Activated gamma-delta T cell treated with Interleukin-2 at 50 U/mL for 16 hours (primary cell): Measurements from ENCODE around the gene FEZF1.

Experiments used
- DNase-seq: peaks from one replicate; pipeline ENCODE4 v3.0.0-alpha.2; 2020

FEZF1 gene

DNA sequence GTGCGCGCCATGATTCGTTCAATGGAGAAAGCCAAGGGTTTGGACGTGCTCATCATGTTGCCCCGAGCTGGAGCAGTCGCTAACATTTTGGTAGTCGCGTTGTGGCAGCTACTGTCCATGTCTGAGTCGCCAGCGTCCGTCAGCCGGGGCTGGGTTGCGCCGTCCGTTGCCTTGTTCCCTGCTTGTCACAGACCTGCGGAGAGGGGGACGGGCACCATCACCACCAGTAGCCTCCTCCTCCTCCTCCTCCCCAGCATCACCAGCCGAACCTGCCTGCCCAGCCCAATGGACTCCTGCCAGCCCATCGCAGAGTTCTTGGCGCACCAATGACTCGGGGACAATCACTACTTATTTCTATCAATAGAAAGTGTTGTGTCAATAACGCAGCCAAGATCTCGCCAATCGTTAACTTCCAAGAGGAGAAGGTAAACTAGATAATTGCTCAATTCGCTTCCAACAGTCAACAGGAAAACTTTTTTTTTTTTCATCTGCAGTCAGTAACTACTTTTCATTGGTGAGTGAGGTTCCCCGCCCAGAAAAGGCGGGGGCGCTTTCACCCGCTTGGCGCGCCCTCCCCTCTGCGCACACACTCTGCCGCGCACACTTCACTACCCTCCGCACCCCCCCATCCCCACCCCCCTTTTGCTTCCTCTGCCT is at the start of gene FEZF1:
FEZF1 (minus strand) TSS at position 432 of the 657 bp plus-strand sequence; CDS start at position 119, 313 bp downstream.
- no peak for DNase-seq

DNA sequence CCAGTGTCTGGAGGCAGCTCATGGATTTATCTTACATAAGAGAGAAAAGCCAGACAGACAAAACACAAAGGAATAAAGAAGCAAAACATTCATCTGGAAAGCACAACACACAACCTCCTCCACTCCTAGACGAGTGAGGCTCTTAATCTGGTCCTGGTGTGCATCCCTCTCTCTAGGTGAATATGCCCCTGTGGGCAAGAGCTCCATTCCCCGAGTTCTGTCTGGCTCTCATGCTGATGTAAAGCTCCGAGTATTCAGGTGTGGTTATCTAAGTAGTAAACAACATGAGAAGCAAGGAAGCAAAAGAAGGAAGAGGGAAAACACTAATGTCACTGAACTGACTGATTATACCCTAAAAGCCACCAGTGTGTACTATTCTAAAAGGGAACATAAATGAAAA is 47.9 kb upstream of the FEZF1 start:
- DNase-seq = no peak

DNA sequence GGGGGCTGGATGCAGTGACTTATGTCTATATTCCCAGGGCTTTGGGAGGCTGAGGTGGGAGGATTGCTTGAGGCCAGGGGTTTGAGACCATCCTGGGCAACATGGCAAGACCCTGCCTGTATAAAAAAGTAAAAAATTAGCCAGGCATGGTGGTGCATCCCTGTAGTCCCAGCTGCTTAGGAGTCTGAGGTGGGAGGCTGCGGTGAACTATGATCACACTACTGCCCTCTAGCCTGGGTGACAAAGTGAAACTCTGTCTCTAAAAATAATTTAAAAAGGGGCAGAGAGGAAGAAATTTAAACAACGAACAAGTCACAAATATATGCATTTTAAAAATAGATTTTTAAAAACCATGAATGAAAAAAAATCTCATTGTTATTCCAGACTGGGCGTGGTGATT is 46.2 kb upstream of the FEZF1 start:
- DNase-seq = no peak

DNA sequence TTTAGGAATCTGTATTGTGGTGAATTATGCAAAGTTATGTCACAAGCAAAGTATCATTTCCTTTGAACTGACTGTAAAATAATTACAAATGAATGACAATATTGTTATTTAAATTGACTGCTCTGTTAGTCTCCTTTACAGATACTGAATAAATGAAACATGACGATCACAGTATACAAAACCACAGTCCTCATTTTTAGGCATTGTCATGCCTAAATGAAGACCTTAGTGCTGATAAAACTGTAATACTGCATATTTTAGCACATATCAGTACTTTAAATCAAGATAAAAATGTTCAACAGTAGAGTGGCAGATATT is 39.7 kb upstream of the FEZF1 start:
- no peak for DNase-seq

DNA sequence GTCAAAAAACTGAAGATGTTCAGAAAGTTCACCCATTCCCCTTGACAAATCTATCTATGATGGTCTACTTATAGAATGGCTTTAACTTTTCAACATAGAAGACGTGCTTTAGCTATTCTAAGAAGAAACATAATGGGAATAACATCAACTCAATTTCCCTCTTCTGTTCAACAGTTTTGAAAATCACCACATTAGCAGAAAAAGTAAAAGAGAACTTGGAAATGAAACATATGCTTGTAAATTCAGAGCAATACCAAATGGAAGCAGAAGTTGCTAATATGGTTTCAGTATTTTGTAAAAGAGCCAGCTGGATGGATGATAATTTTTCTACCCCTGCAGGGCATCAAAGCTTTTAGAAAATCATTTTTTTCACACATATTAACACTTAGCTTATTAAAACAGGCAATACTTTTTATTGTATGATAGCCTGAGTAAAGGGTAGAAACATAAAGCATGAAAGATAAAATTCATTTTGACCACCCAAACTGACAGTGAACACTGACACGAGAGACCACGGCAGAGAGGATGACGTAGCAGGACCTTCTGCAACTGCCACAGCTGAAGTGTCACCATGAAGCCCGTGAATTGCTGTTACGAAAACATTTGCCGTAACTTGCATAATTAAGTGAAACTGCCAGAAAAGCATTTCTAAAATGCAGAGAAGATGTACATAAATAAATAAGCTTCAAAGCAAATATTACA is 39.2 kb upstream of the FEZF1 start:
- no peak for DNase-seq

DNA sequence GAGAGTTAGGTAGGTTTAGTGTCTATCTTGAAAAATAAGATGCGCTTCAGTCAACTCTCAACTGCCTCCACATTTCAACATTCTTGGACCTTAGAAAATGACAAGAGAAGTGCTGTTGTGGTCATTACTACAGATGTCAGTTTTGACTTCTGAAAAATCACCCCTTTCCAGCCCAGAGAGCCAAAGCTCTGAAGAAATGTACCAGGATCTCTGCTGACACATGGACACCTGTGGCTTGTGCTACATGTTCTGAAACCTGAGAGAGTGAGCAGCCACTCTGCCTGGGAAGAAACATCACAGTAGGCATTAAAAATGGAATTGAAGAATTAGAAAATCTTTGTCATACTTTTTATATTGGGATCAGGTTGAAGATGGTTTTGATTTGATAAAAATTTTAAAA is 35.9 kb upstream of the FEZF1 start:
- no peak for DNase-seq

DNA sequence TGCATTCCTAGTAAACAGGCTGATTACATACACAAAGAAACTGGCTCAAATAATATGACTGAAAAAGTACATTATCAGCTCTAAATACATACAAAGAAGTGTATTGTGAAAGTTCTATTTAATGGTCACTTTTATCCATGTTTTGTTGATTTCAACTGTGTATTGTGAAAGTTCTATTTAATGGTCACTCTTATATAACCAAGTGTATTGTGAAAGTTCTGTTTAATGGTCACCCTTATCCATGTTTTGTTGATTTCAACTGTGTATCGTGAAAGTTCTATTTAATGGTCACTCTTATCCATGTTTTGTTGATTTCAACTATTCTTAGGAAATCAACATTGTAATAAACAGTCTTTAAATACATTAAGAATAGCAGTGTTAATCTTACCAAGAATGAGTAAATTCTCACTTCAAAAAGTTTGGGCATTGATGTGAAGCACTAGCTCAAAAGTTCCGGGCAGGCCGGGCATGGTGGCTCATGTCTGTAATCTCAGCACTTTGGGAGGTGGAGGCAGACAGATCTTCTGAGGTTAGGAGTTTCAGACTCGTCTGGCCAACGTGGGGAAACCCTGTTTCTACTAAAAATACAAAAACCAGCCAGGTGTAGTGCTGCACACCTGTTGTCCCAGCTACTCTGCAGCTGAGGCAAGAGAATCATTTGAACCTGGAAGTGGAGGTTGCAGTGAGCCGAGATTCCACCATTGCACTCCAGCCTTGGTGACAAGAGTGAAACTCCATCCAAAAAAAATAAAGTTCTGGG is 34.8 kb upstream of the FEZF1 start:
- DNase-seq = no peak

DNA sequence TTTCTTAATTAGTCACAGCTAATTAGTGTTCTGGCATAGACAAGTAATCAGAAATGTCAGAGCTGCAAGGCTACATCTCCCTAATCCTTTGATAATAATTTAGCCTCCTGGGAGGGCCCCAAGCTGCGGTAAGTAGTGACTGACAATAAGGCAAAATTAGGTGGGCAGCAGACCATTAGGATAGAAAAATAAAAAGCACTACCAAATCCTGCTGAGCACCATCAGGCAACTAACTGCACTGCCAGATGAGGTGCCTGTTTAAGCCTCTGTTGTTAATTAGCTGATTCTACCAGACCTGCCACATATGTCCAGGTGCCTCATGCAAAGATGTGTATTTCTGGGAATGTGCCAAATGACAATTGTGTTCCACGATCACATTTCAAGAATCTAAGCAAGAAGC is 32.5 kb upstream of the FEZF1 start:
- DNase-seq = no peak

DNA sequence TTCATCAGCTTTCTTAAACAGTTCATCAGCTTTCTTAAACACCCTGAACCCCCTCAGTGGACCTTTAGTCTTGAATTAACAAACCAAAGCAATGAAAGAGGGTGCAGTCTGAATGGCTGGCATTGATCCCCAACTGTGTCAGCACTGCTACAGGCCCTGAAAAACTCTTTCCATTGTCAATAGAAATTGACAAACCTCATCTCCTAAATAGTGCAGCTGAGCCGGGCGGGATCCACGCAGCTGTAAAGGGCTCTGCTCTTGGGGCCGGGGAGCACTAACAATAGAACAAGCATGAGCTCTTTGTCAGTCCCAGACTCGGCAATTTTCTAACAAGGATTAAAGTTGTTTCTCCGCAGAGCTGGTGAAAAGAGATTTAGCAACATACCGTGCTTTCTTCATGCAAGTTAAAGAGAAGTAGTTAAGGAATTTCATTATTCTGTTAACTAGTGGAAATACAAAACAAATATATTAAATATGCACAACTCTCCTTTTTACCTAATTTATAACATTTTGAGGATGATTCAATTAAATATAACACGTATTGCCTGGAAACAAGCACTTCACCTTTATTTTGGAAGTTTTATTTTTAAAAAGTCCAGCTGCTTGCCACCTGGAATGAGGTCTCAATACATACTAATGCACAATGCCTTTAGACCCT is 24.7 kb upstream of the FEZF1 start:
- no peak for DNase-seq

DNA sequence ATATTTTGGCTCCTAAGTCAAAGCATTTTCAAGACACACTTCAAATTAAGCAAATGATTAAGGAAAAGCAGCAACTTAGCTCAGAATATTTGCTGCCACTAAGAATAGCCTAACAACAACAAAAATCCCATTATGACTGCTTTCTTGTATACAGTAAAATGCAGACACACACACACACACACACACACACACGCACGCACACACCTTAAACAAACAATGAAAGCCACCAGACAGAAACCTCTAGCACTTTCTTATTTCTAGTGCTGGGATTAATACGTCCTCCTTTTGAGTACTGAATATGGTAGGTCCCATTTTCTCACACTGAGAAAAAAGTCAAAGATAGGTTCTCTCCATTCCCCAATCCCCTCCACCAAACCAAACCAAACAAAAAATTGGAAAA is 23.4 kb upstream of the FEZF1 start:
- no peak for DNase-seq

DNA sequence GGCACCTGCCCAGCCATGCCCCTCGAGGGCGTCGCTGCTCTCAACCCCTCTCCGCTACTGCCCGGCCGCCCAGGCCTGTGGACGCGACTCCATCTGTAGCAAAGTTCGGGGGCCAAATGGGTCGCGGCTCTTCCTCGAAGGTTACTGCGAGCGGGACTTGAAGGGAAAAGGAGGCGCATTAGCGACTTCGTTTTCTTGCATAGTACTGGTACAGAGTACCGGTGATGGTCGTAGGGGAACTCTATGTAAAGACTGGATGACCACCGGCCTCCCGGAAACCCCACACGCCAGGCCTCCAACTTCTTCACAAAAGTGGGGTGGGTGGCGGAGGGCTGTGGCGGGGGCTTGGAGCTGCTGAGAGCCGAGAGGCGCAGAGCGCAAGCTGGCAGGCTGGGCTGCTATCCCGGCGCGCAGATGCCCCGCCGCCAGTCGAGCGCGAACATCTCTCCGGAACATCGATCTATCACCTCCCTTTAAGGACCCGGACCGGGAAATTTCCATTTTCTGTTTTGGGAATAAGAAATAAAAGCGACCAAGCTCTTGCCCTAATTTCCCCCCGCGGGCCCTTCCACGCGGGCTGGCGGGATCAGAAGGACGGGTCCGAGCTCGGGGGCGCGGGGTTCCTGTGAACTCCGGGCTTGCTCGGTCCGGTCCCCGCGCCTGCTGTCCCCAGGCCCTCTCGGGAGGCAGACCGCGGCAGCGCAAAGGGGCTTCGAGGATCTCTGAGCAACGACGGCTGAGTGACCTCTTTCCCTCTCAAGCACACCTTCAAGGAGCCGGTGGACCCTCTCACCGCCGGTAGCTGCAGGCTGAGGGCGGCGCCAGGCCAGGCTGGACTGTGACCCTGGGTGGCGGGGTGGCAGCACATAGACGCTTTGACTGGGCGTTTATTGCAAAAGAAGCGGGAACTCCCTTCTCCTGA is 12.2 kb upstream of the FEZF1 start:
- DNase-seq = no peak

DNA sequence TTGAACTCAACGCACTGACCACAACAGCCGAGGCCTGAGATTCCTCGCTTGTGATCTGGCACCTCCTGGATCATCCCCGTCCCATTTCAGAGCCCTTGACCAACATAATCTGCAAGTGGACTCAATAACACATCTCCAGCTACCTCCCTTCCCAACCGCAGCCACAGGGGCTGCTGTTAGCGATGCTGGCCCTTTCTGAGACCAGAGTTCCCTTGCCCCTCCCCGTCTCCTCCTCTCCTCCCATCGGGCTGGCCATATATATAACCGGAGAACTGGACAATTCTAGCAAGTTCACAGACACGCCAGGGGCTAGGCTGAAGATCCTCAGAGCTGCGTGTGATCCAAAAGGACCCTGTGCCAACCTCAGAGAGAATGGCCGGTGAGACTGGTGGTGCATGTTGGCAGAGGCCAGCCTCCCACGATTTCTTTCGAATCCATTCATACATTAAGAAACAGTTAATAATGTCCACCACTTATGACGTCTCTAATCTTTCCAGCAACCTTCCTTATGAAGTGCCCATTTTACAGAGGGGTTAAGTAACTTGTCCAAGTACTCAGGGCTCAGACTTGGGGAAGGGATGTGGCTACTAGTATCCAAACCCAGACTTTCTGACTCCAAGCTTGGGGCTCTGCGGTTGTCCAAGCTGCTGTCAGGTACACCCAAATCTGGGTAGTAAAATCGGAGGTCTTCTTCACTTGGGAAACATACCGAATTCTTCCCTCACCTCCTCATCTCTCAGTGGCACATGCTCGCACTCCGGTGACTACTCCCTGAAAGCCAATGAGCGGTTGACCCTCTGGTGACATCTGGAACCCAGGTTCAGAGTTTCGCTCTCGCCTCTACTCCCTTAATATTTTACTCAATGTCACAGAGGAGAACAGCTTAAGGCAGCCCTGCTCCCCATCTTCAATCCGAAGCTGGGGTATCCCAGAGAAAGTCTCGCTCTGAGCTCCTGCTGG is 11.2 kb upstream of the FEZF1 start:
- DNase-seq = no peak

DNA sequence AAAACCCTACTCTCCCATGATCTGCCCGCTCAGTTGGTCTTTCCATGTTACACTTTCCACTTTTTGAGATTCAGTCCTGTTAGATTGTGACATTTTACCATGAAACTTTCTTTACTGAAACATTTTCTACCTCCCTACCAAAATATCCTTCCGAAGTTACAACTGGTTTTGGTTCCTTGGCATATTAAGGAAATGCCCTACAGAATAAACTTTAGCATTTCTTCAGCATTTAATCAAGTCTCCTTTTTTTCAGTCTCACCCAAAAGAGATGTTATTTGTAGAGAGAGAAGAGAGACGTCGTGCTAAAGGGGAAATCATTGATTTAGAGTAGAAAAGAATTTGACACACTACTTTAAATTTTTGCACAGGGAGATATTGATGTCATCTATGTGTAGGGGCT is 9.7 kb upstream of the FEZF1 start:
- no peak for DNase-seq

DNA sequence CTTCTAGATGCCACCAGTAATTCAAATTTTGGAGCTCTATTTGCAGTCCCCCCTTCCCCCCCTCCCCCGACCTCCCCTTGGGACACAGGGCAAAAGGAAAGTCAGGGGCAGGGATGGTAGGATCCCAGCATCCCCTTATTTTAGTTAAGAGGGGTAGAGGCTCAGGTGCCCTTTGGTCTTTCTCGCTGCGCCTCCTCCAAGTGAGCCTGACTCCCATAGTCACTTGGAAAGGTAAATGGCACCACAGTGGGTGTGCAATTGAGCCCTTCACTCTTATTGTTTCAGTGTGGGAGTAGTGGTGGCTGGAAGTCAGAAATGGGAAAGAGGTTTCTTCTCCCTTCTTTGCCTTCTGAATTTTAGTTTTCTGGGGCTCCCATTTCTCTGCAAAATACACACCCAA is 8.2 kb upstream of the FEZF1 start:
- no peak for DNase-seq

DNA sequence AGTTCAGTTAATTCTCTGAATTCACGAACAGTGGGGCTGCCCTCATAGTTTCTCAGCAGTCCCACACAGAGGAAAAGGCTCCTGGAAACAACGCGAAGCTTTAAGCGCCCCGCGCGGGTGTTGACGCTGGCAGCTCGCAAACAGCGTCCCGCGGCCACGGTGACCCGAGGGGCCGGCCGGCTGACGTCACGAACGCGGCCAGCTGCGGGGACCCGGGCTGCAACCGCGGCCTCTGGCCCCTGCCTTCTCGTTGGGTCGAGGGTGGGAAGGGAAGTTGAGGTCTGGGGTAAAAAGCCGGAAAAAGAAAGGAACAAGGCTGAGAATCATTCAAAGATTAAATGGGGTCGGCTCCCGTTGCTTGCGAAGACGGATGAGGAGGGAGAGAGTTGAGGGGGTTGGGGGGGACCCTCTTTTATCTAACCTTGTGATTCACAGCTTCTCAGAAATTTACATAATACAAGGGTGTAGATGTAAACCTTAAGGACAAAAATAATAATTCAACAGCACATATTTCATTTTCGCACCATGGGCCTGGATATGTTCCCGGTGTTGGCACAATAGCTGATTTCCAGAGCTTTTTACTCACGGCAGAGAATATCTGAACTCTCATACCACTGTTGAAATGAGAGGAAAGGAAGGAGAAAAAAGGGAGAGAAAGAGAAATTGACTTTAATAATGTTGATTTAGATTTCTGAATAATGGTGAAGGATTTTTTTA is 7.3 kb upstream of the FEZF1 start:
- DNase-seq = no peak

DNA sequence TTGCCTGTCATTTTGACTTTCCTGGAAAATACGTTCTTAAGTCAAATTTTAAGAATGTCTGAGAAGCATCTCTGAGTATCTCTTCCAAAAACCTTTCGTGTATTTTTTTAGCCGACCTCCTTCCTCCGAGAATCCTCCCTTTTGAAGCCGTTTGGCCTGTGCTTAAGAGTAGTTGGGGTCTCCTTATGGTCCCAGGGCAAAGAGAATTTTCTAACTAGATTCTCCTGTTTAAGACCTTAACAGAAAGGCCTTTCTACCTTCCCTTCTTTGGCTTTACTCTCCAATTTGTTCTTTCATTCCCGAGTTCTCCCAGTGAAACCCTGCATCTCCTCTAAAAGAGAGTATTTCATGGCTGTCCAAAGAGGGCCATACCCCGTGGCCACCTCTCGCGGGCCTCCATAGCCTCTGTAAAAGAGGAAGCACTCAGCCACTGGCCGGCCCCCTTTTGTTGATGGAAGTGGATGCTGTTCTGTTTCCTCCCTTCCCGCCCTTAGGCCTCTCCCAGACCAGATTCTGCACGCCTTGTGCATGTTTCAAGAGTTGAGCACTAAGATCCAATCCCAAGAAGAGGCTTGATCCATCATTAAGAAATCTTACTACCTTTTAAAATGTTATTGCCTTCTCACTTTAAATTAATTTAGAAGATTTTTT is 6.6 kb upstream of the FEZF1 start:
- DNase-seq = no peak

DNA sequence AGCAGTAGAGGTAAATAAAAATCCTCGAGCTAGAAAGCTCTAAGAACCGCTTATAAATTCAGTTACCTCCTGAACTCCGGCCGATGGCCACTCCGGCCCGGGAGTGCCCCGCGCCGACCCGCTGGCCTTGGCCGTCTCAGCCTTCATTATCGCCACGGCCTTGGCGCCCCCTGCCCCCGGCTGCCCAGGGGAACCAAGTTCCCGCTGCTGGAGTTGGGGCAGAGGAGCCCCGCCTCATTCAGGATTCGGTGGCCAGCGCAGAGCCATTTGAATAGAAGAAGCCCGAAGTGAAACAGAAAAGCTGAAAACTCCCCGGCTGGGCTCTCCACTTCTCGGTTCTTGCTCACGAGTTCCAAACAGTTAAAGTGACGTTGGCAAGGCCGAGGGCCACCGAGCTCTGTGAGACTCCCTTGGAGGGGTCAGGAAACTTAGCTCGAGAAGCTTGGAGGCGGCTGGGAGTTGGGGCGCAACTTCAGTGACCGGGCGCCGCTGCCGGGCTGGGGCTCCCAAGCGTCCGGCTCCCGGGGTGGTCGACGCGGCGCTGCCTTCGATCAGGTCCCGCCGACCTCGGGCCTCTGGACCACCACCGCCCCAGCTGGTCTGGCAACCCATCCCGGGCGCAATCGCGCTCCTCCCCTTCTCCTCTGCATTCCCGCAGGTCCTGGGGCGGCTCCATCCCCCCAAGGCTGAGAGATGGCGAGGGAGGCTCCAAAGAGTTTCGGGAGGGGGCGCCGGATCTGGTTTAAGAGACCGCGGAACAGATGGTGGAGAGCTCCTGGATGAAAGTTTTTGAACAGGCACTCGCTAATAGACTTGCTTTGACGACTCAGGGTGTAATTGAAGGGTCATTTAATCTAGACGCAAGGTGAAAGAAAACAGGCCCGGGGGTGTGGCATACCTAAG is 5.8 kb upstream of the FEZF1 start:
- DNase-seq = no peak

DNA sequence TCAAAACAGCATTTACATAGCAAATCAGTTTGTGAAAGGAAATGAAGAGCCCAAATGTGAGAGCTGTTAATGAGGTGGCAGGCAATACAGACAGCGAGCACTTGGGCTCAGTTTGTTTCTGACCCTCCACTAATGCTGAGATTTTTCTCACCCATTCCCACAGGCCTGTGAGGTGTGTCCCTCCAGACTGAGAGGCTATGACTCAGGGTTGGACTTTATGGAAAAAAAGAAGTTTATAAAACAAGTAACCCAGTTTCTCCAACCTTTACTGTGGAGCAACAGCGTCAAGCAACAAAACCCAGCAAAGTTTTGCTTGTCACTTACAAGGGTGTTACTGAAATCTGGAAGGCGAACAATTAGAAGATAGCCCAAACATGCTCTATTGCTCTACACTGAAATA is 4.9 kb upstream of the FEZF1 start:
- no peak for DNase-seq

DNA sequence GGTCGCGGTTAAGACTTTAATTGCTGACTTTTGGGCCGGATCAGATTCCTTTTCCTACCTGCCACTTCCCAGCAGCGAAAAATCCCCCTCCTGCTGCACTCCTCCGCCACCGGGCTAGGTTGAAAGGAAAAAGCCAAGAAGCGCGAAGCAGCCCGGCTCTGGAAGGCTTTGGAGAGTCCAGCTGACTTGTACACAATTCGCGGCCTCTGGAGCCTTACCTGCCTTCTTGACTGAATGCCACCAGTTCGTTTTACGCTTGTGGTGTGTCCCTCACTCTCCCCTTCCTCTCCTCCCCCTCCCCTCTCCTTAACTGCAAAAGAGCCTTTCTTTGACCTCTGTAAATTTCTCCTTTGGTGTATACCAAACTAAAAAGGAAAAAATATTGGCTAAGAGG is 2.7 kb upstream of the FEZF1 start:
- no peak for DNase-seq
